TTC549 (cell line): ENCODE data around the gene FOLR2.
A peak's percentile ranks its signal among the peaks of the same experiment; 100 is the strongest.
"Not testable (repeated sequence)": the region's sequence is repeated elsewhere in the genome, so short reads cannot be mapped to it uniquely, and the experiment has no call there.

ENCODE experiments used
- FAIRE-seq: peaks from 2 replicates; lab custom pipeline; 2012; peaks lifted over from hg19 to GRCh38; lab: Jason Lieb, UNC

FOLR2 gene

GRCh38 chr11:72242141-72242540 lies 25.5 kb downstream of the FOLR2 start:
- FAIRE-seq: no peak

- no peak for FAIRE-seq
These were observed 26.8 kb downstream of the FOLR2 start for GRCh38 chr11:72243173-72244059.

- FAIRE-seq: no peak
These were observed 27.4 kb downstream of the FOLR2 start, which contains the start of gene PHOX2A for GRCh38 chr11:72244060-72244360. Gene PHOX2A (minus strand): TSS chr11:72244176. CDS start chr11:72244004, 172 bp downstream.

DNA sequence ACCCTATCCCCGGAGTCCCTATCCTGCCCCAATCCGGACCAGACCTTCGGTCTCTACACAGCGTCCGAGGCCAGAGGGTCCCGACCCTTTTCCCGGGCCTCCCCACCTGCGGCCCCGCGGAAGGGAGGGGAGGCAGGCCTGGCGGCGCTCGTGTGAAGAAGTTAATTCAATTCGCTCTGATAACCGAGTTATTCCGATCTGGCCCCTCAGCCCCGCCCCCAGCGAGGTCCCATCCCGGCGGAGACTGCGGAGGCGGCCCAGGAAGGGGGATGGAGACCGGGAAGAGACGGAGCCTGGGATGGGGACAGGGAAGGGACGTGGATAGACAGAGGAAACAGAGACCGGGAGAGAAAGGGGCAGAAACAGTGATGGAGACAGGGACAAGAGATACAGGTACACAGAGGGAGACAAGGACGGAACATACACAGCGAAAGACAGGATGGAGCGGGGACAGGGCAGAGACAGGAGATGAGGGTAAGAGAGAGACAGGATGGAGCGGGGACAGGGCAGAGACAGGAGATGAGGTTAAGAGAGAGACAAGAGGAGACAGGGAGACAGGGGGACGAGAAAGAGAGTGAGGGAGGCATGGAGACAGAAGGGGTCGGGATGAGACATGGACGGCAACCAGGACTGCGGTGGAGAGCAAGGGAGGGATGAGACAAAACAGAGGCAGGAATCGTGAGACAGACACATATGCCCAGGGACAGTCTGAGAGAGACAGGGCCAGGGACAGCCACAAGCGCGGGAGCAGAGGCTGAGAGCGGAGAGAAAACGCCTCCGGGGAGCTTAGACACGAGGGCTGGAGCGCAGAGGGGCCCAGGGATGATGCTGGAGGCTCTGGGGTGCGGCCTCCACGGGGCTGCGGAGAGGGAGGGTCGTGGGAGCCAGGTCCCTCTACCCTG lies 28.0 kb downstream of the FOLR2 start:
- FAIRE-seq: no peak

DNA sequence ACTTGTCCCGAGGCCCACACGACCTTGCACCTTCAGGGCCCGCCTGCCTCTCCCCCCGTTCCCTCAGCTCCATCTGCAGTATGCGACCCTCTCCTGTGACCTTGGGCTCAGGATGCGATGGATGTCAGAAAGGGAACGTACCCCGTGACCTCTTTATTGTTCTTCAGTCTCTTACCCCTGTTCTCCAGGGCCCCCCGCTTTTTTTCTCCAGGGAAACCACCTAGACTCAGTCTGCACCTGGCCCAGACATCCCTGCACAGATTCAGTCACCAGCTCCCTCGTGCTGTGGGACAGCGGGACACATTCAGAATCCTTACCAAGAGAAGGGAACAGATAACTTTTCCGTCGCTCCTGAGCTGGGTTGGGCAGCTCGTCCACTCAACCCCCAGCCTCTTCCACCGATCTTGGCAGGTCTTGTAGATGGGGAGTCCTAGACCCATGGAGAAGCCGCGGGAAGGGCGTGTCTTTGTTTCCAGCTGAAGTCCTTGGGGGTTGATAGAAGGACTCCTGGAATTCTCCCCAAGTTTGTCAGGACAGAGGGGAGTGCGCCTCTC lies 28.7 kb downstream of the FOLR2 start:
- no peak for FAIRE-seq

- FAIRE-seq: no peak
These were observed 31.0 kb downstream of the FOLR2 start for GRCh38 chr11:72247584-72247983.

DNA sequence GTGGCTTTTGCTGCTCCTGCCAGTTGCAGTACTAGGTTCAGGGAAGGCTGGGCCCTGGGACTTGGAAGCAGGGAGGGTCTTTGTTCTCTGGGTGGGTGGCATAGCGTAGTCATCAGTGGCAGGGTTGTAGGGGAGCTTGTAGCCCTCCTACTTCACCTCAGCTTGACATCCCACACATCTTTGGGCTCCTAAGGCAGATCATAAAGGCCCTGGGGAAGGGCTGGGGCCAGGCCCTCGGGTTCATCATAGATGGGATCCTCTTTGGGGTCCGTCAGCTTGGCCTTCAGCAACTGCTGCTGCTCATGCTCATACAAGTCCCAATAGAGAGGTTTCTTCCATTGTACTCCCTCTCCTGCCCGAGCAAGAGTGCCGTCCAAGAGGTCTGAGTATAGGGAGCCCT lies 33.4 kb downstream of the FOLR2 start:
- FAIRE-seq: no peak

GRCh38 chr11:72250661-72251464 lies 34.3 kb downstream of the FOLR2 start:
- FAIRE-seq: no peak

GRCh38 chr11:72251614-72252013 lies 35.0 kb downstream of the FOLR2 start:
- no peak for FAIRE-seq

DNA sequence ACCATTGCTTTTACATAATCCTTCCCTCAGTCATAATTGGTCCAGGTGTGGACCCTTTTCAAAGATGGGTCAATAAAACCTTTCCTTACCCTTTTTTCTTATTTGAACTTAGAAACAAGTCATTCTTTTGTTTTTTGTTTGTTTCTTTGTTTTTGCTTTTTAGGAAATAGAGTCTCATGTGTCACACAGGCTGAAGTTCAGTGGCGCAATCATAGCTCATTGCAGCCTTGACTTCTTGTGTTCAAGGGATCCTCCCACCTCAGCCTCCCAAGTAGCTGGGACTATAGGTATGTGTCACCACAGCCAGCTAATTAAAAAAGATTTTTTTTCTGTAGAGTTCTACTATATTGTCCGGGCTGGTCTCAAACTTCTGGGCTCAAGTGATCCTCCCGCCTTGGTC lies 36.8 kb downstream of the FOLR2 start:
- FAIRE-seq: no peak

DNA sequence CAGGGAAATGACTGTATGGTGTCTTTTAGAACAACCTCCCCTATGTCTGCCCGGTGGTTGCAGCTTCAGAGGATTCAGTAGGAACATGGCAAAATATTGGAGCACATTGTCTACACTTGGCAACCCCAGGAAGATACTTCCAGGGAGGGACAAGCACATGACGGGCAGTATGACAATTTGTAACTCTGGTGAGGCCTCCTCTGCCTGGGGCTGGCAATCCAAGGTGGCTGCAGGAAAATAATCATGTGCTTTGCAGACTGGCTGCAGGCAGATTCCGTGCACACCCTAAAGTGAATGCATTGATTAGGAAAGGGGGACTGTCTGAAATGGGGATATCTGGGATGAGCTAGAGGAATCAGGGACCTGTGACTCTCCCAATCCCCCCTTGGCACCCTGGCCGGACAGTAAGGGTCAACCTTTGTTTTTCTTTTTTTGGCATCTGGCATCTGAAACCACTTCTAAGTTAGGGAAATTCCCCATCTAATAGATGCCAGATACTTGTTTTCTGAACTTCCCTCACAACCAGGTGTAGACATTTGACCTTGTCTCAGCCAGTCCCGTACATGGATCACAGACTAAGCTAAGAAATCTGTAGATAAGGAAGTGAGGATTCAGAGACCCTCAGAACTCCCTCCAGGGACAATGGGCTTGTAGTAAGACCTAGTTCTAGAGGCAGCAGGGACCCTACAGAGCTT lies 37.9 kb downstream of the FOLR2 start:
- no peak for FAIRE-seq

DNA sequence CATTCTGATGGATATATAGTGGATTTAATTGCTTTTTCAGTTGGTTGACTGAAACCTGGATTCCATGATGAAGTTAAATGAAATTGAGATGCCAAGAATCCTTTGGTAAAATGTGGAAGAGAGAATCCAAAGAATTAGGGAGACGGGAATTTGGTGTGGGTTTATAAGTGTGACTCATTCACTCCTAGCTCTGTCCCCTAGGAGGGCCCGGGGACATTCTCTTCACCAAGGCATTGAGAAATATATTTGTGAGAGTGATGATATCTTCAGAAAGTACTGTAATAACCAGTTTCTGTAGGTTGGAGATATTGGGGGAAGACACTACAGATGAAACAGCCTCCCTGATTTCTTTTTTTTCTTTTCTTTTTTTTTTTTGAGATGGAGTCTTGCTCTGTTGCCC lies 41.0 kb downstream of the FOLR2 start:
- no peak for FAIRE-seq

DNA sequence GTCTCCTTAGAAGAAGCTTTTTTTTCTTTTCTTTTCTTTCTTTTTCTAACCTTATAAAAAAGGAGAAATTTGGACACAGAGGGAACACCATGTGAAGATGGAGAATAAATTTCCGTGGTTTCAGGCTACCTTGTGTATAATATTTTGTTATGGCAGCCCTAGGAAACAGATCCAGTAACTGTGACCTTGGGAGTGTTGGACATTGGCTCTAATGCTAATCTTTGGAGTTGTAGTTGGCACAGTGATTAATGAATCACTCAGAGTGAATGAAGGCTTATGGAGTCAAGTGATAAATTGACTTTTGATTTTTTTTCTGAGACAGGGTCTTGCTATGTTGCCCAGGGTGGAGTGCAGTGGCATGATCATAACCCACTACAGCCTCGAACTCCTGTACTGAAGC lies 42.9 kb downstream of the FOLR2 start:
- no peak for FAIRE-seq

DNA sequence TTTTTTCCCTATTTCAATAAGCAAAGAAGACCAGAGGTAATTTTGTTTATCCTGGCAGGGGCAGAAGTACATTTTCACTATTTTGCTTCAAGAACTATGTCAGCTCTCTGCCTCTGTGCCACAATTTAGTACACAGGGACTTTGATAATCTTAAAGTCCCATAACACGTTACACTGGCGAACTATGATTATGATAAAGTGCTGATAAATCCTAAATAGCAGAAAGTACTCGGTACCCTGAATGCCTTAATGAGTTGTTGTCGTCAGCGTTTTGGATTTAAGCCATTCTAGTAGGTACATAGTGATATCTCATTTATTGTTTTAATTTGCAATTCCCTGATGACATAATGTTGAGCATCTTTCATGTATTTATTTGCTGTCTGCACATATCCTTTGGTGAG lies 44.0 kb downstream of the FOLR2 start:
- no peak for FAIRE-seq

DNA sequence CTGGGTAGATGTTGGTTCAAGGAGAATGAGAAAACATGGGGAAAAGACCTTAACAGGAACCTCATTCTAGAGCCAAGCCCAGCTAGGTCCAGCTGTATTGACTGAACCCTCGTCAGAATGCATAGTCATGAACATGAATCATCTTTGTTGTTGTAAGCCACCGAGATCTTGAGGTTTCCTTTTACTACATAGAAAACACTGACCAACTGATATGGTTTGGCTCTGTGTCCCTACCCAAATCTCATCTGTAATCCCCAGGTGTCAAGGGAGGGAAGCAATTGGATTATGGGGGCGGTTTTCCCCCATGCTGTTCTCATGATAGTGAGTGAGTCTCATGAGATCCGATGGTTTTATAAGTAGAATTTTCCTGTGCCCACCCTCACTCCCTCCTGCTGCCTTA lies 46.8 kb downstream of the FOLR2 start:
- FAIRE-seq: no peak

DNA sequence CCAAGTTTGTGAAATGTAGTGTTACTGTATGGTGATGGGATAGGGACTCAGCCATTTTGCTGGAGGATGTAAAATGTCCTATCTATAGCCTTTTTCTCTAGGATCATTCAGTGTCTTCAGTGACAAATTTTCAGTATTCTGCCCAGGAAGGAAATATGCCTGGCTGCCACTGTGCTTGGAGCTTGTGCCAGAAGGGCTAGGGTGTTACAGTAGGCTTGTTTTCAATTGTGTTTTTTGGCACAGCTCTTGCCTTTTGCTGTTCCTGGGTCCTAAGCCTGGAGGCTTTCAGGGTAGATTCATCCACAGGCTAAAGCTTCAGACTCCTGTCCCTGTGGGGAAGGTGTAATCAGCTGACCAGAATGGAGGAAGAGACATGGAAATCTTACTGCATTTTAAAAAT lies 49.4 kb downstream of the FOLR2 start:
- FAIRE-seq: no peak

GRCh38 chr11:72266960-72267359 lies 50.4 kb downstream of the FOLR2 start:
- not testable (repeated sequence) for FAIRE-seq

GRCh38 chr11:72267956-72268617 lies 51.5 kb downstream of the FOLR2 start:
- FAIRE-seq: peak; percentile 82
